Limb (tissue), 2 donors: ENCODE data around the gene ARL6.
"Not testable (repeated sequence)": the region's sequence is repeated elsewhere in the genome, so short reads cannot be mapped to it uniquely, and the experiment has no call there.

Experiments used
- DNase-seq, 2 donors: peaks; one replicate each; pipeline ENCODE4 v3.0.0-alpha.2; 2016; ENCODE audit errors: extremely low spot score in 2 of 2

The ARL6 gene

GRCh38 chr3:97821287-97821773 is 56.8 kb downstream of the ARL6 start:
- no peak for DNase-seq

DNA sequence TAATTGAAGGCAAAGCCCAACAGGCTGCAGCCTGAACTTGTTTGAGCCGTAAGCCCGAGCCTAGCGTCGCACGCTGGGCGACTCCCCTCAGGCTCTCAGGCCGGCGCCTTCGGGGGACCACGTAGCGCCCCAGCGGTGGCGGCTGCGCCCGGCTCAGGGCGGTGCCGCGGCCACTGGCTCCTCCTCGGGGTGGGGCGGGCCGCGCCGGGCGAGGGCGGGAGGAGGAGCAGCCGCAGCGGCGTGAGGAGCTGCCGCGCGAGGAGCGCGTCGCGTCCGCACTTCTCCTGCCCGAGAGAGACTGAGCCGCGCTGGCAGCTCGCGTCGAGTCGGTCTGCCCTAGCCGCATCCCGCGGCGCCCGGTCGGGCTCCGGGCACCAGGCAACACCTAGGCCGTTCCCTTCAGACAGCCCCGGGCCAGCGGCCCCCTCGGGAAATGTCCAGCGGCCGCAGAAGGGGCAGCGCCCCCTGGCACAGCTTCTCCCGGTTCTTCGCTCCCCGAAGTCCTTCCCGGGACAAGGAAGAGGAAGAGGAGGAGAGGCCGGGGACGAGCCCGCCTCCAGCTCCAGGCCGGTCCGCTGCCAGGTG is 57.3 kb downstream of the ARL6 start, which contains the start of gene CRYBG3:
TSS of gene CRYBG3 (plus strand) at position 238 of the 585 bp plus-strand sequence. CDS start at position 434, 196 bp downstream.
- DNase-seq = peak; percentile 82 to 87

DNA sequence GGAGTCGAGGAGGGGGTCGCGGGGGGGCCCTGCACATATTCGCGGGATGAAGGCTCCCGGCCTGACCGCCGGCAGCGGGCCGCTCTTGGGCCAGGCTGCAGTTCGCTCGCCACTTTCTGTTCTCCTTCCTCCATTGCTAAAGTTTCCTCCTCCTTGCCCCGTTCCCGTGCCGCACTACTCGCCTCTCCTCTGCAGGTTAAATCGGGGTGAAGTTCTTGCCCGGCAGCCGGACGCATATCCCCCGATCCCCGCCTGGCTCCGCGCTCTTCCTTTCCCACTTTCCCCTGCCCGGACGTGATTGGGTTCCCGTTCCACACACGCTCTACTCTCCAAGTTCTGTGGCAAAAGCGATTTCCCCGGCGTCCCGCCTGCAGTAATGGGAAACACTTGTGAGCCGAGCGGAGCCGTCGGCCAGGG is 57.8 kb downstream of the ARL6 start:
- DNase-seq = peak; percentile 36 to 70

DNA sequence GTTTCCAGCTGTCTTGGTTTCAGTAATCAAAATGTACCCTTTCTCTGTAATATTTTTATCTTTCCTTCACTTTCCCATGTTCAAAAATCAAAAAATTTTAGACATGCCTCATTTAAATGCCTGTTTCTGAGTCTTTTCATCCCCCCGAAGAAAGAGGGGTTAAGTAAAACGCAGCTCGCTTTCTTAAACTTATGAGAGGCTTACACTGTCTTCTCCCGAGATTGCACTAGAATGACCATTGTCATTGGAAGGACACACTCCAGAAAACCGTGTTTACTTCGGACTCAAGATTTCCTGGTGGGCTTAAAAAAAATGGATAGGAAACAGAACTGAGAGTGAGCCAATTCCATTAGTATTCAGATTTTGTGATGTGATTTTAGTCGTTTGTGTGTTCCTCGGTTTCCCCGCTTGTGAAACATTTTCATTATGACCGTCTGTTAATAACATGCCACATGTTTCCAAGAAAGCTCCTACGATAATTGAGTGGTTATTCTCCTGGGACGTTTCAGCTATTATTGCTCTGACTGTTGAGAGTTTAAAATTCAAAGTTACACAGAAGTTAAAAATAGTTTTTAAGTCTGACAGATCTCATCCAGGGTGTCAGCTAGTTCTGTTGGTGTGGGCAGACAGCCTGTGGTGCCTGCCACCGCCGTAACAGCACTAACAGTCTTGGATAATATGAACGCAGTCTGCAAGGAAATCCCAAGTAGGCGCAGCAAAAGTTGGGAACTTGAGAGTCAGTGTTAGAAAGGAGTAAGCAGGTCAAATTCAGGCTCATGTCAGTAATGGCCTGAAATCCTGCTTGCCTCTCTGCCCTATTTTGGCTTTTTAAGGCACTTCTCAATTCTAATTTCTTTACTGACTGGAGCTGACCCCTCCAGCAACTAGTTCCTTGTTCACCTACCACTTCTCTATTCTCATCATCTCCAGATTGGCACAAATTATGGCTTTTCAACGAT is 58.8 kb downstream of the ARL6 start:
- DNase-seq = peak in 1 of 2 donors; percentile 11

DNA sequence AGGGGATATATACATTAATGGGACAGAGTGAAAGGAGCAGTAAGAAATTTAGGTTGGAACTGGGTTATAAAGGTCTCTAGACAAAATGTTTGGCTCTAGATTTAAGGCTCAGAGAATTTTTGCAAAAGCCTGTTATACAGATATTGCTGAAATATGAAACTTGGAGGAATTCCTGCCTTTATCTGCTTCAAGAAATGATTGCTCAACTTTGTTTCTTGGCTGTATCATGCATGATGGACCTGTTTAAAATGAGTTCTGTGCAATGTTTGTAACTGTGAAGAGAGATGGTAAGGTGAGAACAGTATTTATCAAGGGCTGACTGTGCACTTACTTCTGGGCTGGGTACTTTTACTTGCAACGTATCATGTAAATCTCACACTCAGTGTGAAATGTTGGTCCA is 60.5 kb downstream of the ARL6 start:
- DNase-seq = no peak

DNA sequence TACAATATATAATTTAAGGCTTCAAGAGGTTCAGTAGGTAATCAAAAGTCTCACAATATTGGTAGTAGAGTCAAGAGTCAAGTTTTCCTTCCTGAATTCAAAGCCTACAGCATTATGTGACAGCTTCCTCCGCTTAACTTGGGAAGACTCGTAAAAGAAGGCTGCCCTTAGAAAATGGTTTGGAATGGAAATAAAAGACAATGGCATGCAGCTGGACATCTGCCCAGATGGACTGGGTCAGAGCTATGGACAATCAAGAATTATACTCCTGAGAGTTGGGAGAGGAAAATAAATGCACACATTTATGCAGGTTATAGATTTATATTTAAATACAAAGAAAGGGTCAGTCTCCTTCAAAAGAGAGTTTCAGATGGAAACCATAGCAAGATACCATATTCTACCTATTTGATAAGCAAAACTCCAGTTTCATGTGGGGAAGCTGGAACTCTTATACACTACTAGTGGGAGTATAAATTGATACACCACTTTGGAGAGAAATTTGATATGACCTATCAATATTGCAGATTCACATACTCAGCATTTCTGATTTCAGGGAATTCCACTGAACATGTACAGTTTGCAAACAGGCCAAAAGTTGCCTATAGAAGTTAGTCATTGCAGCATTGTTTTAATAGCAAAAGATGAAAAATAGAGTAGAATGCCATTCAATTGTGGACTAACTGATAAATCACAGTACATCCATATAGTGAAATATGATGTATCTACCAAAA is 63.3 kb downstream of the ARL6 start:
- no peak for DNase-seq

GRCh38 chr3:97829198-97829597 is 64.6 kb downstream of the ARL6 start:
- no peak for DNase-seq

DNA sequence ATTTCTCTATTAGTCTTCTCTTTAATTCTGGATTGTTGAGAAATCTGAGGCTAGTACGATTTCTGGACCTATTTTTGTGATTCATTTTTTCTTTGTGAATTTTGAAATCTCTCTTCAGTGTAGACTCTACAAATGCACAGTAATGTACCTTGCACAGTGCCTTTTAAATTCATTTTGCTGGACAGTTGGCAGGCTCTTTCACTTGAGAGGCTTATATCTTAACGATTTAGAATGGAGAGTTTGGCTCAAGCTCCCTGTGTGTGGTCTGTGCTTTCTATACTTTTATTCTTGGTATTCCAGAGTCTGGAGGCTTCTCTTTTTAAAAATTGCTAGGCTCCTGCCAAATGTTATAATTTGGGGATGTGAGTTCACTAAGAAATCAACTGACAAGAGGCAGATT is 66.1 kb downstream of the ARL6 start:
- DNase-seq = no peak

GRCh38 chr3:97831140-97831539 is 66.6 kb downstream of the ARL6 start:
- no peak for DNase-seq

- DNase-seq = not testable (repeated sequence)
Observed at GRCh38 chr3:97833184-97833583, 68.6 kb downstream of the ARL6 start.

- no peak for DNase-seq
Observed at GRCh38 chr3:97835761-97836160, 71.2 kb downstream of the ARL6 start.

DNA sequence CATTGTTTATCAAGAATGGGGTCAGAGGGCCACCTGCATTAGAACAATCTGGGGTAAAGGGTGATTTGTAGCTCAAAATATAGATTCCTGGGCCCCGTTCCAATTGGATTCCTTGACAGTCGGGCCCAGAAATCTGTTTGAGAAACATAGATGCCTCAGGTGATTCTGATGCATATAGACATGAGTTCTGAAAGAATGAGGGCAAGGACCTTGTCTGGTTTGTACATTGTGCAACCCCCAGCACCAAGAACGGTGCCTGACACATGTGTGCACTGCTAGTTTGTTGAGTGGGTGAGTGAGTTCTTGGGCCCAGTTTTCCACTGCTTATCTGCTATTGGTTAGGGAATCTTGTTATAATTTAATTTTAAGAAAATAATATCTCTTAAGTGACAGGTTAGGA is 73.8 kb downstream of the ARL6 start:
- DNase-seq = no peak

DNA sequence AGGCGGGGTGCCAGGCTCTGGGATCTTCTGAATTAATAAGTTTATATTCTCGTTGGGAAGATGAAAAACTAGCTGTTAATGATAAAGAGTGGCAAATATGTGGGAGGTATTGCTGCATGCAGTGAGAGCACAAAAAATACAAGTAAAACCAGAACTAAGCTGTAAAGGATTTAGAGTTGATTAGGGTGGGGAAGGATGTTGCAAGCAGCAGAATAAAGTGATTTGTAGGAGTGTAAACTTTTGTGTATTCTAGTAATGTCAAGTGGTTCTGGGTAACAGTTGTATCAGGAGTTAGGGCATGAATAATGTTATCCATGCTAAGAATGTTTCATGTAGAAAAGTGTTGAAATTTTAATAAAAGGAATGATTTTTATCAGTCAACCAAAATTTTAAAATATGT is 75.4 kb downstream of the ARL6 start:
- DNase-seq = no peak

DNA sequence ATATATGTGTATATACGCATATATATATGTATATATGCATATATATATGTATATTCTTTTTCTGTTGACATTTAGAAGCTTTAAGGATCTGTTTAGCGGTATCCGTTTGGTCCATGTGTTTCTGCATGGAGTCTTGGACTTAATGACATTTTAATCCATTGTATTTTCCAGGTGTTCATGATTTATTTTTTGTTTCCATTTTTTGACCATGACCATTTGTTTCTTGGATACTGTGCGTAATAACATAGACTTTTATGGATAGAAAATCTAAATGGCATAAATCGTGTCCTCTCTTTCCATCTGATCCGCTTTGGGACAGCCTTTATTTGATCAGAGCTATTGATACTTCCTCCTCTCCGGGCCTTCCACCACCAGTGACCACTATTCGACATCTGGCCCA is 76.7 kb downstream of the ARL6 start:
- DNase-seq = no peak

- no peak for DNase-seq
Observed at GRCh38 chr3:97841956-97842355, 77.4 kb downstream of the ARL6 start.

DNA sequence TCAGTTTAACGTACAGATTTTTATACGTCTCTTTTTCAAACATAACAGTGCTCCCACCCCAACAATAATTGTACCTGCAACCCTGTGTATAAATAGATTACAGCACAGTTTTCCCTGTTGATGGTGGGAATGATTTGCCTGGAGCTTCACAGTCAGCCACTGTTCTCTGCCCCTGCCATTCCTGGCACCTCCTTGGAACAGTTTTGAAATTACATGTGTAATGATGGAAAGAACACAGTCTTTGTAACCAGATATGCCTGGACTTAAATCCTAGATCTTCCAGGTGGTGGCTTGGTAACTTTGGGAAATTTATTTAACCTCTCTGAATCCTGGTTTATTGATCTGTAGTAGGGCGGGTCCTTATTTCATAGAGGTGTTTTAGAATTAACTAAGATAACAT is 84.2 kb downstream of the ARL6 start:
- DNase-seq = no peak
